ENCODE data around the gene ENPP1.

Gene ENPP1

DNA sequence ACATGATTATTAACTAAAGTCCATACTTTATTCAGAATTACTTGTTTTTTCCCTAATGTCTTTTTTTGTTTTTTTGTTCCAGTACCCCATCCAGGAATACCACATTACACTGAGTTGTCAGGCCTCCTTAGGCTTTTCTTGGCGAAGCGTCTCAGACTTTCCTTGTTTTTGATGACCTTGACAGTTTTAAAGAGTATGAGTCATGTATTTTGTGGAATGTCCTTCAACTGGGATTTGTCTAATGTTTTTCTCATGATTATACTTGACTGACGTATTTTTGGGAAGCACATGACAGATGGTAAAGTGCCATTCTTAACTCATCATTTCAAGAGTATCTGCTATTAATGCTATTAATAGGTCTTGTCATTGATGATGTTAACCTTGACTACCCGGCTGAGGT lies 23.6 kb downstream of the ENPP1 start:
- Mint-ChIP-seq H3K27ac (no peak overlapping the region), H3K9me3 (no peaks in the 10 kb centered on the region), H3K4me1 (no peaks in the 10 kb centered on the region), H3K27me3 (peaks cover 18% of the 10 kb centered on the region), H3K36me3 (no peaks in the 10 kb centered on the region), H3K4me3 (no peak overlapping the region)
- CTCF ChIA-PET, result interaction anchor here (0.8 kb wide), 1 partner anchor 29 kb away, joined by 3 read pairs; no protein-coding TSS in a partner anchor
- no peak for DNase-seq

DNA sequence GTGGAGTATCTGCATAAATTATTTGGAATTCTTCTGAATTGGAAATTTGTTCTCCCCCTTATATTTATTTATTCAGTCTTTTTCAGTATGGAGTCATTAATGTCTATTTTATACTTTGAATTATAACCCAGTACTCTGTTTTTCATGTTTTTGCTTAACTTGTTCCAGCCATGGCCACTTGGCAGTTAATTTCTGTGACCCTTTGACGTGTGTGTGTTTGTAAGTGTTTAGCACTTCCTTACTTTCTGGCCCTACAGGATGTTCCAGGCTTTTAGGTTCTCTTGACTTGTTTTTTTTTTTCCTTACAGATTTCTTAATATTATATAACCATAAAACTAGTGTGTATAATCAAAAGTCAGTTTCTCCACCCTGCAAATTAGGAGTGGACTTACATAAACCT lies 24.1 kb downstream of the ENPP1 start:
- no peaks in the 10 kb centered on the region for H3K9me3 Mint-ChIP-seq
- H3K36me3 Mint-ChIP-seq, result no peaks in the 10 kb centered on the region
- H3K4me3 Mint-ChIP-seq, result no peak overlapping the region
- H3K27ac Mint-ChIP-seq, result no peak overlapping the region
- no peaks in the 10 kb centered on the region for H3K4me1 Mint-ChIP-seq
- CTCF ChIA-PET, result no interaction called here
- no peak for DNase-seq
- H3K27me3 Mint-ChIP-seq, result peaks cover 14% of the 10 kb centered on the region

DNA sequence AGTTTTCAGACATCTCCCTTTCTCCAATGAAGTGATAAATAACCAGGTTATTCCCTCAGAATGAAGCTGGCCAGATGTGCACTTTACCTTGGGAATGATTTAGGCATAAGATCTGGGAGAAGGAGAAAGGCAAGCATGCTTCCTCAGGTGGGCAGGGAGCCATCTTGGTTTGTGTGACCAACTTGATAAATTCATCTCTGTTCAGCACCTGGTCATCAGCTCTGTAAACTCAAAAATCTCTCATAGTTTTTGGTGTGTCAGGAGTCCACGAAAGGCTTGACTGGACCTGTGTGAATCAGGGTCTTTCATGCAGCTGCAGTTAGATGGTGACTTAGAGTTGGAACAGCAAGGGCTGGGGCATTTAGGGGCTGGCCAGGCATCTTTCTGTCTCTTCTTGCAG lies 24.5 kb downstream of the ENPP1 start:
- no peaks in the 10 kb centered on the region for H3K9me3 Mint-ChIP-seq

DNA sequence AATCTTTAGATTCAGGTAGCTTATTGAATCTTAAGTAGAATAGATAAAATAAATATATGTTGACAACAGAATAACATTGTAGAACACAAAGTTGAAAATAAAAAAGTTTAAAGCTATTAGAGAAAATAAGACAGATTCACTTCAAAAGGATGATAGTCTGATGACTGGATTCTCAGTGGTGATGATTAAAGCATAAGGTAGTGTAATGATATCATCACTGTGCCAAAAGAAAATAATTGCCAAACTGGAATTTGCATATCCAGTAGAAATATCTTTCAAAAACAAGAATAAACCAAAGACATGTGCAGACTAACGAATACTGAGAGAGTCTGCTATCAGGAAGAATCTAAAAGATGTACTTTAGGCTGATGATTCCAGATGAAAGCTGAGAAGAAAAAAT lies 30.2 kb downstream of the ENPP1 start:
- no peak for DNase-seq
- Mint-ChIP-seq H3K27ac (no peak overlapping the region), H3K4me1 (no peaks in the 10 kb centered on the region), H3K27me3 (no peaks in the 10 kb centered on the region), H3K4me3 (no peak overlapping the region), H3K36me3 (no peaks in the 10 kb centered on the region), H3K9me3 (no peaks in the 10 kb centered on the region)
- CTCF ChIA-PET, result no interaction called here

More for the DNA sequence above, 24.5 kb downstream of the ENPP1 start:
- CTCF ChIA-PET, result no interaction called here
- H3K27ac Mint-ChIP-seq, result no peak overlapping the region
- H3K27me3 Mint-ChIP-seq, result peaks cover 13% of the 10 kb centered on the region
- no peak for DNase-seq
- no peaks in the 10 kb centered on the region for H3K36me3 Mint-ChIP-seq
- no peak overlapping the region for H3K4me3 Mint-ChIP-seq
- H3K4me1 Mint-ChIP-seq, result no peaks in the 10 kb centered on the region

DNA sequence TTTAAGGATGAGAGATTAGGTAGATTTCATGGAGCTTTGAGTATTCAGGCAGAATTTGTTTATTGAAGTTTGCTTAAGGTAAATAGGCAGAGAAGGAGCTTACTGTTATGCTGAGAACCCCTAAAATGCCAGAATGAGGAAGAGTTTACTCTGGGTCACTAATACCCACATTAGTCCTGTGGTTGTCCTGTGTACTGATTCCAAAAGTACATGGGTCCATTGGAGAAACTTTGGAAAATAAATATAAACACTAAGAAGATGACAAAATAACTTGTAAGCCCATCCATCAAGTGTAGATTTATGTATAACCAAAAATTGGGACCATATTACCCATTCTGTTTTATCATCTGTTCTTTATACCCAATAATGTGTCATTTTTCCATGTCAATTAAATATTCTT lies 31.6 kb downstream of the ENPP1 start:
- Mint-ChIP-seq H3K27me3 (peaks cover 3% of the 10 kb centered on the region), H3K9me3 (no peaks in the 10 kb centered on the region), H3K27ac (no peak overlapping the region), H3K4me1 (no peaks in the 10 kb centered on the region), H3K36me3 (no peaks in the 10 kb centered on the region), H3K4me3 (no peak overlapping the region)
- CTCF ChIA-PET, result no interaction called here
- no peak for DNase-seq

DNA sequence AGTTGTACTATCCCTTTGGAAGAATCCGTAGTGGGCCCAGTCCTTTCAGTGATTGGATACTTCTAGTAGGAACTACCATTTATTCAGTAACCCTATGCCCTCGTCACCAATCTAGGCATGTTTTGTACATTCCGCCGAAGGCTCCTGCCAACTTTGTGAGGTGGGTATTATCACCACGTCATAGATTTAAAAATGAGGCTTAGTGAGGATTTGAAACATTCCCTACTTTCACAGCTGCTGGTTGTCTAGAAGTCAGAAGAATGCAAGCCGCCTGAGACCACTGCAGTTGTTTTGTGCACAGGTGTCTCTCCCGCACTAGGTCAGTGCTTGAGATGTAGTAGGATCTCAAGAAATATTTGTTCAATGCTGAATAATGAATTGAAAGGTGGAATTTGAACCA lies 32.6 kb downstream of the ENPP1 start:
- Mint-ChIP-seq H3K4me3 (no peak overlapping the region), H3K4me1 (no peaks in the 10 kb centered on the region), H3K36me3 (no peaks in the 10 kb centered on the region), H3K27me3 (peaks cover 3% of the 10 kb centered on the region), H3K9me3 (no peaks in the 10 kb centered on the region), H3K27ac (no peak overlapping the region)
- CTCF ChIA-PET, result no interaction called here
- no peak for DNase-seq

DNA sequence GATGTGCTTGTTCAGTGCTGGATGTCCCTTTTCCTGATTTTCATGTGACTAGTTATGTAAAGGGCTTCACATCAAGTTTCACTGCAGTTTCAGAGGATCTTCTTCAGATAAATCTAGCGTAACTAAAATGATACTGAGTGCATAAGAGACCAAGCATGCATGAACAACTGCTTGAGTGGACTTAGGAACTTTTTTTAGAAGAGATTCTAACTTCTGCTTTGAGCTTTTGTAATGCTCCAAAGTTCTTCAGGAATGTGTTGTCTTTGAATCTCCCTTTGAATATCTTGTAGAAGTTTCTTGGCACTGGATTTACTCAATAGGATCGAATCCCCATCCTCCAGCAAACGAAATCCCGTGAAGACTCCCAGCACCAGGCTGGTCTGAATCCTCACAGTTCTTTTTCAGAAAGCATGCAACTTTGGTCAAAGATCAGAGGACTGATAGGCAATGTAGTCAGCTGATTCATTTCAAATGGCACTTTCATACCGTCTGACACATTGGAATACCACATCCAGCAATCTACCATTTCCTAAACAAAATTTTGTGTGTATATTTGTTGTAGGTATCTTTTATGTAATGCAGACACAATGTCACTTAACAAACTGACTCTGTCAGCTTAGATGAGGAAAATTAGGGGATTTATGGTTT lies 33.2 kb downstream of the ENPP1 start:
- H3K27me3 Mint-ChIP-seq, result peaks cover 3% of the 10 kb centered on the region
- H3K9me3 Mint-ChIP-seq, result no peaks in the 10 kb centered on the region
- no peaks in the 10 kb centered on the region for H3K36me3 Mint-ChIP-seq
- DNase-seq, result no peak
- H3K4me1 Mint-ChIP-seq, result no peaks in the 10 kb centered on the region
- CTCF ChIA-PET, result no interaction called here
- H3K27ac Mint-ChIP-seq, result no peak overlapping the region
- no peak overlapping the region for H3K4me3 Mint-ChIP-seq

DNA sequence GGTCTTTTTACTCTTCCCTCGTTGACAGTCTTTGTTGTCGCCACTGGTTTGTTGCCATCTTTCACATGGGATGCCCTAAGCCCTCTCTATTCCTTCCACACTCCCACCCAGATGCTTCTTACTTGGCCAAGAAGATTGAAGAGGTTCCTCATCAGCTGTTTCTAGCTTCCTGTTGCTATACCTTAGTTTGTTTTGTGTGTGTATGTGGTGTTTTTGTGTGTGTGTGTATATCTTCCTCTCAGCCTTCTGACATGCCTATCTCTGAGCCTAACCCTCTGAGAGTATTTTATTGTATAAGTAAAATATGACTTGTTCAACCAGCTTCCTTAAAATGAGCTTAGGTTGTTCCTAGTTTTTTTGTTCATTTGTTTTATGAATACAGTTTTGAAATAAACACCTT lies 35.9 kb downstream of the ENPP1 start:
- CTCF ChIA-PET, result interaction anchor here (1.2 kb wide), 1 partner anchor 26 kb away, joined by 3 read pairs; no protein-coding TSS in a partner anchor
- H3K4me1 Mint-ChIP-seq, result no peaks in the 10 kb centered on the region
- H3K9me3 Mint-ChIP-seq, result no peaks in the 10 kb centered on the region
- DNase-seq, result no peak
- H3K36me3 Mint-ChIP-seq, result no peaks in the 10 kb centered on the region
- peaks cover 3% of the 10 kb centered on the region for H3K27me3 Mint-ChIP-seq
- no peak overlapping the region for H3K27ac Mint-ChIP-seq
- no peak overlapping the region for H3K4me3 Mint-ChIP-seq

DNA sequence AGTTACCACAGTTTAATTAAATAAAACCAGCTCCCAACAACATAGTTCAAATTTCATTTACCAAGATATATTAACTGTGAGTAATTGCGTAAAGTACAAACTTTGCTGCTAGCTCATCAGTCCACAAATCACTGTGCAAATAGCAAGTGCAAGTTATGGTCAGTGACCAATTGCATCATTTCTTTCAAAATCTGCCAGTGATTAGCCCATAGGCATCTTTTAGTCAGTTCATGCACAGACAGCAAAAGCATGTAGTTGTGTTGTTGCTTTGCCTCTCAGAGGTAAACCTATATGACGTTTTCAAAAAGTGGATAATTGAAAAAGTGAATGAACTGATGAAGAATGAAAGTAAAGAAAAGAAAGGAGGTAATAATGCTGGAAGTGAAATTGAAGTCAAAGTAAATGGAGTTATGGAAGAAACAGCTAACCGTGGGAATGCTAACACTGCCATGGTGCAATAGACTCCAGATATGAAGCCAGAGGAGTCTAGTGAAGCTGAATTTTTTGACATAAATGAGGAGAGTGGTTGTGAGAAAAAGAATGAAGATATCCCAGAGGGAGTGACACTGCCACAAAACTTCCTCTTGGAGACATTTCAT lies 36.5 kb downstream of the ENPP1 start:
- H3K36me3 Mint-ChIP-seq, result no peaks in the 10 kb centered on the region
- H3K27me3 Mint-ChIP-seq, result peaks cover 3% of the 10 kb centered on the region
- CTCF ChIA-PET, result no interaction called here
- DNase-seq, result no peak
- H3K27ac Mint-ChIP-seq, result no peak overlapping the region
- H3K4me1 Mint-ChIP-seq, result no peaks in the 10 kb centered on the region
- no peak overlapping the region for H3K4me3 Mint-ChIP-seq
- no peaks in the 10 kb centered on the region for H3K9me3 Mint-ChIP-seq

DNA sequence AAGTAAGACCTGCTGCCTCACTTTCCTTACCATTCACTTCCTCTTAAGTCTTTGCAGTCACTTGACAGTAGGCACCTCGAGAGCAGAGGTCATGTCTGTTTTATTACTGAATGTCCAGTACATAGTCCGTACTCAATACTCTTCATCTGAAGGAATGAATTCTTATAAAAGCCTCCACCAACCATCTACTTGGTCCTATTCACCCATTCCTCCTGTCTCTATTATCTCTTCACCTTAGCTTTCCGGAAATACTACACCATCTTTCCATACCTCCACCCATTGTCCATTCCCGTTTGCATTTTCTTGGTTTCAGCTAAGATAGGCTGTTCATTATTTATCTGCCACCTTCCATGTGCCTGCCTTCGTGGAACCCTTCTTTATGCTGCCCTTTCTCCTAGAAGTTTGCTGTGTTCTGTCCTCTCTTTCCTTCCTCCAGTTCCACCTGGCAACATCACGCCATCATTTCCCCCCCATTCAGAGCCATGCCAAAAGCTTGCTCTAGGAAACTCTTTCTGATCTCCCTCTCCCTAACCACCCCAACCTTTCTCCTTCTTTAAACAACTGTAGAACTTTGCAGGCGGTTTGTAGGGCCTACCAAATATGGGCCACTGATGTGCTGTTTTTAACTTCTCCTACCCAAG lies 38.3 kb downstream of the ENPP1 start:
- no peaks in the 10 kb centered on the region for H3K36me3 Mint-ChIP-seq
- DNase-seq, result no peak
- CTCF ChIA-PET, result no interaction called here
- H3K4me1 Mint-ChIP-seq, result no peaks in the 10 kb centered on the region
- peaks cover 3% of the 10 kb centered on the region for H3K27me3 Mint-ChIP-seq
- no peaks in the 10 kb centered on the region for H3K9me3 Mint-ChIP-seq
- H3K27ac Mint-ChIP-seq, result no peak overlapping the region
- H3K4me3 Mint-ChIP-seq, result no peak overlapping the region

DNA sequence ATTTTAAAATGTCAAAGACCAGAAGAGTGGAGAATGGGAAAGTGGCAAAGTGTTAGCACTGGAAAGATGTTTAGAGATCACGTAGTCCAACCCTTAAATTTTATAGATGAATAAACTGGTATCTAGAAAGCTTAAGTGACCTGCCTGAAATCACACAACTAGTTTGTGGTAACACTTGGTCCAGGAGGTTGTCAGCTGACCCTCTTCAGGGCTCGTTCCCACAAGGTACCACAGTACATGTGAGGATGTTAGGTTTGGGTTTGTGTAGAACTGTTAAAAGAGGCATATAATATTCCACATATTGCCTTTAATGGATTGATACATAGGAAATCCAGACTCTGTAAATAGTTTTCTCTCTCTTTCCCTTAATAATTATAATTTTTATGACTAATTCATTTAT lies 39.1 kb downstream of the ENPP1 start:
- no peaks in the 10 kb centered on the region for H3K36me3 Mint-ChIP-seq
- no peak for DNase-seq
- no peaks in the 10 kb centered on the region for H3K4me1 Mint-ChIP-seq
- CTCF ChIA-PET, result no interaction called here
- no peak overlapping the region for H3K27ac Mint-ChIP-seq
- H3K27me3 Mint-ChIP-seq, result peaks cover 3% of the 10 kb centered on the region
- no peaks in the 10 kb centered on the region for H3K9me3 Mint-ChIP-seq
- H3K4me3 Mint-ChIP-seq, result no peak overlapping the region

DNA sequence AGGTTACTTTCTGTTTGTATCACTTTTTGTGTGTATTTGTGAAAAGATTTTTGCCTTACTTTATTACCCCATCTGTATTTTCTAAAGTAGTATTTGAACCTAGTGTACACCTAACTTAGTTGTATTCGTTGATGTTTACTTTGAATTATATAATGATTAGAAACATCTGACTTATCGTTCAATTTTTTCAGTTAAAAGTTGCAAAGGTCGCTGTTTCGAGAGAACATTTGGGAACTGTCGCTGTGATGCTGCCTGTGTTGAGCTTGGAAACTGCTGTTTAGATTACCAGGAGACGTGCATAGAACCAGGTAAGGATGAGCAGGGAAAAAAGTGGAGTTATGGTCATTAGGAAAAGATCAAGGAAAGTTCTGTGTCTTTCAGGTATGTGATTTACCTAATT lies 42.0 kb downstream of the ENPP1 start:
- no peaks in the 10 kb centered on the region for H3K4me1 Mint-ChIP-seq

DNA sequence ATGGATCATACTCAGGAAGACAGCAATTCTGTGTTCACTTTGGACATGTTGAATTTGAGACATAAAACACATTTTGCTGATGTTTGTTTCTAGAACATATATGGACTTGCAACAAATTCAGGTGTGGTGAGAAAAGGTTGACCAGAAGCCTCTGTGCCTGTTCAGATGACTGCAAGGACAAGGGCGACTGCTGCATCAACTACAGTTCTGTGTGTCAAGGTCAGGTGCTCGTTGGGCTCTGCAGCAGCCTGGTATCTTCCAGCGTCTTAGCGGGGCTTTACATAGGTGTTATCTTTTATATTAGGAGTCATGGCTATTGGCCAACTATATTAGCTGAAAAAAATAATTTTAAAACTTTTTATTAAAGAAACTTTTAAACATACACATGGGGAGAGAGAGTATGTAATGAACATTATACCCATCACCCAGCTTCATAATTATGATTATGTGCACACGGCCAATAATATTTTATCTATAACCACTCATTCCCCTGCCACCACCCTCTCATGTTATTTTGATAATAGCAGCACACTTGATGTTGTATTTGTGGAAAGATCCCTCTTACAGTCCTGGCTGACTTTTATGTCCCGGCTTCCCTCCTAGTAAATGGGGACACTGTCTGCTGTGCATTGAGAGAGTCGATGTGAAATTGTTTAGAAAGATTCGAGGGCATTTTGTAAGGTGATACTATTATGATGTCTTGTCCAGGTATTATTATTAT lies 43.4 kb downstream of the ENPP1 start:
- no peaks in the 10 kb centered on the region for H3K4me1 Mint-ChIP-seq
- H3K27me3 Mint-ChIP-seq, result no peaks in the 10 kb centered on the region
- no peak for DNase-seq
- no peaks in the 10 kb centered on the region for H3K9me3 Mint-ChIP-seq
- H3K4me3 Mint-ChIP-seq, result no peak overlapping the region
- CTCF ChIA-PET, result no interaction called here
- no peak overlapping the region for H3K27ac Mint-ChIP-seq
- no peaks in the 10 kb centered on the region for H3K36me3 Mint-ChIP-seq

More for the DNA sequence above, 42.0 kb downstream of the ENPP1 start:
- DNase-seq, result no peak
- Mint-ChIP-seq H3K27ac (no peak overlapping the region), H3K4me3 (no peak overlapping the region), H3K9me3 (no peaks in the 10 kb centered on the region), H3K27me3 (no peaks in the 10 kb centered on the region), H3K36me3 (no peaks in the 10 kb centered on the region)
- CTCF ChIA-PET, result interaction anchor here (0.9 kb wide), 1 partner anchor 8 kb away, joined by 3 read pairs; no protein-coding TSS in a partner anchor

DNA sequence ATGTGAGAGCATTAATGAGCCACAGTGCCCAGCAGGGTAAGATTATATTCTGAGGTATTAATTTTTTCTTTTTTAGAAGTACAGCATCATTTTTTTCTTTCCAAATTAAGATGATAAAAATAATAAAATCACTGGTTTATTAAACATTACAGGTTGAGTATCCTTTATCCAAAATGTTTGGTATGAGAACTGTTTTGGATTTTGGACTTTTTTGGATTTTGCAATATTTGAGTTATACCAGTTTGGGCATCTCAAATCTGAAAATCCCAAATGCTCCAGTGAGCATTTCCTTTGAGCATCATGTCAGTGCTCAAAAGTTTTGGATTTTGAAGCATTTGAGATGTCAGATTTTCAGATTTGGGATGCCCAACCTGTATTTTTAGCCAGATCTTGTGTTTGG lies 44.4 kb downstream of the ENPP1 start:
- H3K4me3 Mint-ChIP-seq, result no peak overlapping the region
- H3K36me3 Mint-ChIP-seq, result no peaks in the 10 kb centered on the region
- CTCF ChIA-PET, result no interaction called here
- H3K9me3 Mint-ChIP-seq, result no peaks in the 10 kb centered on the region
- no peaks in the 10 kb centered on the region for H3K27me3 Mint-ChIP-seq
- no peak overlapping the region for H3K27ac Mint-ChIP-seq
- no peak for DNase-seq
- no peaks in the 10 kb centered on the region for H3K4me1 Mint-ChIP-seq

DNA sequence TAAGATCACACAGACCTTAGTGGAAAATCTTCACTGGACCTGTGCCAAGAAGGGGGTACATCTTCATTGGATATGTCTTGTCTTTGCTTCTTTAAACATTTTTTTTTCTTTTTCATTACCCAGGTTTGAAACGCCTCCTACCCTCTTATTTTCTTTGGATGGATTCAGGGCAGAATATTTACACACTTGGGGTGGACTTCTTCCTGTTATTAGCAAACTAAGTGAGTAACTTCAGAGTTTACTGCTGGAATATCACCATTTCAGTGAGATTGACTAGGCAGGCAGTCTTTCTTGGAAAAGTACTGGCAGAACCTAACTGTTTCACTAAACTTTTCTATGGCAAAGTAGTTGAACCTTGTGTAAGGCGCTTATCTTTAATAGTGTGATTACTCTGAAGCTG lies 47.0 kb downstream of the ENPP1 start:
- Mint-ChIP-seq H3K4me1 (no peaks in the 10 kb centered on the region), H3K27me3 (no peaks in the 10 kb centered on the region), H3K36me3 (no peaks in the 10 kb centered on the region), H3K4me3 (no peak overlapping the region), H3K9me3 (no peaks in the 10 kb centered on the region), H3K27ac (no peak overlapping the region)
- no peak for DNase-seq
- CTCF ChIA-PET, result no interaction called here
